GM23338 (cell line): ENCODE results near the gene RAPGEF4. TPM values are rescaled to one million over a fixed set of nuclear protein-coding genes. Genes with fewer than 3 reads are reported as not detected.

ENCODE experiments used
- ATAC-seq: fragments of 200-7000 bp; cut with Tn5 transposase; 3 replicates; pipeline ENCODE4 v1.9.1; 2020
- DNase-seq: peaks from one replicate; pipeline ENCODE4 v3.0.0-alpha.2; 2015; ENCODE audit warnings: low spot score
- H2AFZ ChIP-seq: fragments of 200-600 bp; sonication (generic); 2 replicates; pipeline ENCODE4 v1.8.0; 2016; ENCODE audit warnings: antibody characterized with exemption, mild to moderate bottlenecking, moderate library complexity
- H3F3A ChIP-seq: fragments of 200-600 bp; sonication (generic); replicated peaks from 2 replicates; pipeline ENCODE4 v1.8.0; 2017; ENCODE audit warnings: antibody characterized with exemption, mixed run types, low read depth
- H3K27ac ChIP-seq: fragments of 200-600 bp; sonication (generic); 2 replicates; pipeline ENCODE4 v1.6.1; 2016; ENCODE audit warnings: low read depth
- H3K27me3 ChIP-seq: fragments of 200-600 bp; sonication (generic); 2 replicates; pipeline ENCODE4 v1.8.0; 2016; ENCODE audit warnings: mild to moderate bottlenecking, mixed run types, moderate library complexity; ENCODE audit not compliant: insufficient read depth
- H3K36me3 ChIP-seq: fragments of 200-600 bp; sonication (generic); 2 replicates; pipeline ENCODE4 v1.8.0; 2016; ENCODE audit warnings: mild to moderate bottlenecking; ENCODE audit not compliant: insufficient read depth
- H3K4me1 ChIP-seq: fragments of 200-600 bp; sonication (generic); 2 replicates; pipeline ENCODE4 v1.8.0; 2016; ENCODE audit warnings: mild to moderate bottlenecking, moderate library complexity; ENCODE audit not compliant: insufficient read depth
- H3K4me2 ChIP-seq: fragments of 200-600 bp; sonication (generic); 2 replicates; pipeline ENCODE4 v1.7.1; 2017; ENCODE audit warnings: mixed run types
- H3K4me3 ChIP-seq: fragments of 200-600 bp; sonication (generic); 2 replicates; pipeline ENCODE4 v1.6.1; 2016; ENCODE audit warnings: mixed run types
- H3K79me2 ChIP-seq: fragments of 200-600 bp; sonication (generic); replicated peaks from 2 replicates; pipeline ENCODE4 v1.8.0; 2017; ENCODE audit warnings: mild to moderate bottlenecking; ENCODE audit not compliant: insufficient read depth
- H3K9me2 ChIP-seq: fragments of 200-600 bp; sonication (generic); 2 replicates; pipeline ENCODE4 v1.8.0; 2017; ENCODE audit not compliant: insufficient read depth
- H4K20me1 ChIP-seq: fragments of 200-600 bp; sonication (generic); replicated peaks from 2 replicates; pipeline ENCODE4 v1.8.0; 2017; ENCODE audit warnings: mild to moderate bottlenecking; ENCODE audit not compliant: insufficient read depth
- H3K27ac Mint-ChIP-seq: 2 replicates; pipeline ENCODE4 v1.8.0; 2020; ENCODE audit warnings: inconsistent platforms, mild to moderate bottlenecking, moderate library complexity, mixed read lengths
- H3K27me3 Mint-ChIP-seq: 3 replicates; pipeline ENCODE4 v1.8.0; 2022; ENCODE audit warnings: low read depth, mild to moderate bottlenecking, moderate library complexity, mixed read lengths, inconsistent platforms; ENCODE audit not compliant: insufficient read depth, poor library complexity
- H3K36me3 Mint-ChIP-seq: 3 replicates; pipeline ENCODE4 v1.8.0; 2021; ENCODE audit warnings: low read depth, mild to moderate bottlenecking, inconsistent platforms, moderate library complexity, mixed read lengths
- H3K4me1 Mint-ChIP-seq: 3 replicates; pipeline ENCODE4 v1.8.0; 2020; ENCODE audit warnings: mild to moderate bottlenecking, inconsistent platforms, mixed read lengths
- H3K4me3 Mint-ChIP-seq: 3 replicates; pipeline ENCODE4 v1.8.0; 2021; ENCODE audit warnings: moderate library complexity, mild to moderate bottlenecking, inconsistent platforms, mixed read lengths
- H3K9me3 Mint-ChIP-seq: 3 replicates; pipeline ENCODE4 v1.8.0; 2020; ENCODE audit warnings: moderate library complexity, mild to moderate bottlenecking, inconsistent platforms, mixed read lengths
- CREB1 ChIP-seq: fragments of 250-450 bp; sonication (Bioruptor Pico); IDR thresholded peaks from 2 replicates; pipeline ENCODE4 v1.5.0; 2020; ENCODE audit warnings: low read depth, mild to moderate bottlenecking, moderate library complexity
- CTCF ChIP-seq, 2 experiments: fragments of 200-600 bp in 1 of 2; sonication (generic) in 1 of 2; conservative IDR thresholded peaks; 2 replicates each; pipeline versions ENCODE4 v1.5.1 to v1.6.1; 2016 to 2017; ENCODE audit warnings: antibody characterized with exemption in 2 of 2, low read depth in 2 of 2, mild to moderate bottlenecking in 2 of 2, moderate library complexity in 1 of 2
- EZH2 ChIP-seq: fragments of 200-600 bp; sonication (generic); IDR thresholded peaks from one replicate; pipeline ENCODE4 v1.8.0; 2017; ENCODE audit warnings: antibody characterized with exemption, mild to moderate bottlenecking, low read depth; ENCODE audit not compliant: unreplicated experiment
- EZH2phosphoT487 ChIP-seq: fragments of 200-600 bp; sonication (generic); IDR thresholded peaks from one replicate; pipeline ENCODE4 v1.8.1; 2018; ENCODE audit warnings: antibody characterized with exemption; ENCODE audit not compliant: unreplicated experiment
- JUNB ChIP-seq: IDR thresholded peaks from one replicate; pipeline ENCODE4 v1.6.1; 2016; ENCODE audit warnings: antibody characterized with exemption; ENCODE audit not compliant: unreplicated experiment
- NANOG ChIP-seq: IDR thresholded peaks from 2 replicates; pipeline ENCODE4 v1.6.1; 2016; ENCODE audit warnings: antibody characterized with exemption, borderline replicate concordance
- POLR2AphosphoS5 ChIP-seq: IDR thresholded peaks from 2 replicates; pipeline ENCODE4 v1.6.1; 2016; ENCODE audit warnings: antibody characterized with exemption, low read depth
- REST ChIP-seq: IDR thresholded peaks from one replicate; pipeline ENCODE4 v1.6.1; 2018; ENCODE audit warnings: antibody characterized with exemption; ENCODE audit not compliant: unreplicated experiment
- STAT1 ChIP-seq: IDR thresholded peaks from one replicate; pipeline ENCODE4 v1.6.1; 2016; ENCODE audit warnings: antibody characterized with exemption; ENCODE audit not compliant: unreplicated experiment
- ZNF114 ChIP-seq: fragments of 250-450 bp; sonication (Bioruptor Pico); IDR thresholded peaks from 2 replicates; pipeline ENCODE4 v1.5.0; 2020; ENCODE audit warnings: mild to moderate bottlenecking, moderate library complexity
- ZNF331 ChIP-seq: fragments of 250-450 bp; sonication (Bioruptor Pico); IDR thresholded peaks from 2 replicates; pipeline ENCODE4 v1.5.0; 2020; ENCODE audit warnings: low read depth, mild to moderate bottlenecking, moderate library complexity
- ZNF462 ChIP-seq: fragments of 250-450 bp; sonication (Bioruptor Pico); IDR thresholded peaks from 2 replicates; pipeline ENCODE4 v1.5.0; 2020; ENCODE audit warnings: mild to moderate bottlenecking, moderate library complexity
- polyA plus RNA-seq: library from polyadenylated mRNA; unstranded; fragments of >200 nt; fragmentation: Nextera tagmentation; extraction: Ambion mirVana; gene quantifications from 2 replicates; pipeline ENCODE4 v1.2.1, GENCODE V29; 2016
- total RNA-seq: library from RNA; depleted of rRNA; stranded (reverse); fragments of >200 nt; shearing (Covaris generic); gene quantifications from 2 replicates; pipeline ENCODE4 v1.2.3, GENCODE V29; 2014

Gene RAPGEF4
- total and polyA plus RNA-seq, 2 experiments from 2014 or later: 1.7 to 4.7 TPM

DNA sequence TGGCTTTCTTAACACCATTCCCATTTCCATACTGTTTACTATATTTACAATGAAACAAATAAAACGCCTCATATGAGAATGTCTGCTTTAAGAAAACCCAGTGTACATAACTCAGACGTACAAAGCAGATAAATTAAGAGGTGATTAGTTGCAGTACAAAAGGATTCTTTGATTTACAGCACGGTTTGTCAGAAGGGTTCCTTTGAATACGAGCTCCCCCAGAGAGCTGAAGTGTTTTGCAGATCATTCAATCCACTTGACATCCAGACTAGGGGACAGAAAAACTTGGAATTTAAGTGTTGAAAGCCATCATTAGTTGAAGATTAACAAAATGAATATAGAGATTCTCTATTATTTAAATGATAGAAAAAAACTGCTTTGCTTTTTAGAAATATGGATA is 72.5 kb downstream of the RAPGEF4 start (continued):
- no peak for TF ChIP-seq CTCF (conservative IDR thresholded peaks at IDR 0.05; ENCODE audit: low read depth in 2 of 2)
- TF ChIP-seq POLR2AphosphoS5: no peak
- TF ChIP-seq EZH2: no peak
- no peak for TF ChIP-seq REST
- no peak for TF ChIP-seq JUNB
- no peak for TF ChIP-seq ZNF114

DNA sequence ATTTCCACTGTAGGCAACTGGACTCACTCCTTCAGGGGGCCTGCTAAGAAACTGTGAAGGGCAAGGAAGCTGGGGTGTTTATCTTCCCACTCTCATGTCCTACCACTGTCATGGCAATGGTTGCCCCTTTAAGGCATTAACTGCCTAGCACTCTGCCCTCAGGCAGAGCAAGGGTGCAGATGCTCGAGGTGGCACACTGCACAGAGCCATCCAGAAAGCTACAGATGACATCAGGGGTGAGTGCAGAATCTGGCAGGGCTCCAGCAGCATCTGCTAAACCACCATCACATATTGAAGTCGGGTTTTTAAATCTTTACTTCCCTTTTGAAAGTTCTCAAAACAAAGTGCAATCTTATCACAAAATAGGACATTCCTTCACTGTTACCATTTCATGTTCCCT is 75.4 kb downstream of the RAPGEF4 start:
- H3K27me3 Mint-ChIP-seq: peaks cover 3% of the 10 kb centered on the region
- H3K79me2 ChIP-seq: no peaks in the 10 kb centered on the region
- no peaks in the 10 kb centered on the region for H3K9me3 Mint-ChIP-seq
- no peak overlapping the region for H3K27ac ChIP-seq
- no peak overlapping the region for H3K4me2 ChIP-seq
- no peak for DNase-seq
- ATAC-seq: no peak
- H3K27ac Mint-ChIP-seq: no peak overlapping the region
- H3K4me1 ChIP-seq: no peaks in the 10 kb centered on the region
- H3K36me3 ChIP-seq: no peaks in the 10 kb centered on the region
- H3K4me1 Mint-ChIP-seq: peaks cover 10% of the 10 kb centered on the region; the same call in 2 of the 3 replicates
- H2AFZ ChIP-seq: no peak overlapping the region
- H3K9me2 ChIP-seq: no peaks in the 10 kb centered on the region
- no peak overlapping the region for H3K4me3 Mint-ChIP-seq
- no peaks in the 10 kb centered on the region for H3F3A ChIP-seq
- H3K27me3 ChIP-seq: no peaks in the 10 kb centered on the region
- H3K4me3 ChIP-seq: no peak overlapping the region
- H3K36me3 Mint-ChIP-seq: no peaks in the 10 kb centered on the region
- H4K20me1 ChIP-seq: no peaks in the 10 kb centered on the region
- no peak for TF ChIP-seq POLR2AphosphoS5
- TF ChIP-seq NANOG: no peak
- no peak for TF ChIP-seq EZH2phosphoT487
- TF ChIP-seq EZH2: no peak
- no peak for TF ChIP-seq STAT1
- no peak for TF ChIP-seq CTCF (conservative IDR thresholded peaks at IDR 0.05; ENCODE audit: low read depth in 2 of 2)
- no peak for TF ChIP-seq ZNF462 (CRISPR knock-in tag)
- TF ChIP-seq ZNF114: no peak
- no peak for TF ChIP-seq JUNB
- no peak for TF ChIP-seq ZNF331 (CRISPR knock-in tag)
- no peak for TF ChIP-seq CREB1 (CRISPR knock-in tag)
